DND-41 (cell line): ENCODE data around the gene GNLY.

Experiments used
- ATAC-seq: fragments of 200-7000 bp; cut with Tn5 transposase; 3 replicates; pipeline ENCODE4 v1.9.1; 2021; ENCODE audit warnings: low read depth; ENCODE audit not compliant: insufficient read depth
- DNase-seq: peaks from one replicate; pipeline ENCODE4 v3.0.0-alpha.2; 2020
- H2AFZ ChIP-seq: 2 replicates; pipeline ENCODE4 v1.6.0; 2012; ENCODE audit warnings: low read depth, low read length
- H3K27ac ChIP-seq: 2 replicates; pipeline ENCODE4 v1.5.1; 2012; ENCODE audit warnings: low read length, inconsistent platforms
- H3K27me3 ChIP-seq: fragments of 200-600 bp; sonication (generic); 2 replicates; pipeline ENCODE4 v1.6.0; 2012; ENCODE audit warnings: low read length, mild to moderate bottlenecking, inconsistent platforms; ENCODE audit not compliant: insufficient read depth, poor library complexity
- H3K36me3 ChIP-seq: 2 replicates; pipeline ENCODE4 v1.5.1; 2012; ENCODE audit warnings: low read length, inconsistent platforms; ENCODE audit not compliant: insufficient read depth
- H3K4me1 ChIP-seq: 2 replicates; pipeline ENCODE4 v1.5.1; 2012; ENCODE audit warnings: mild to moderate bottlenecking, low read length; ENCODE audit not compliant: insufficient read depth
- H3K4me2 ChIP-seq: 2 replicates; pipeline ENCODE4 v1.6.0; 2012; ENCODE audit warnings: mild to moderate bottlenecking, moderate library complexity, low read length, inconsistent platforms; ENCODE audit not compliant: insufficient read depth
- H3K4me3 ChIP-seq, 2 experiments: fragments of 200-600 bp in 1 of 2; shearing (Covaris generic) in 1 of 2; 2 replicates each; pipeline ENCODE4 v1.5.1; 2012 to 2016; ENCODE audit warnings: inconsistent platforms in 2 of 2, low read length in 2 of 2, mild to moderate bottlenecking in 2 of 2, low read depth in 1 of 2, moderate library complexity in 1 of 2
- H3K79me2 ChIP-seq: 2 replicates; pipeline ENCODE4 v1.6.0; 2012; ENCODE audit warnings: low read length, inconsistent platforms; ENCODE audit not compliant: insufficient read depth
- H3K9ac ChIP-seq: 2 replicates; pipeline ENCODE4 v1.6.0; 2012; ENCODE audit warnings: low read depth, mild to moderate bottlenecking, inconsistent platforms, low read length, moderate library complexity
- H3K9me3 ChIP-seq: 2 replicates; pipeline ENCODE4 v1.5.1; 2012; ENCODE audit warnings: low read length, moderate library complexity, mild to moderate bottlenecking, inconsistent platforms; ENCODE audit not compliant: insufficient read depth, severe bottlenecking
- H4K20me1 ChIP-seq: 2 replicates; pipeline ENCODE4 v1.6.0; 2012; ENCODE audit warnings: low read length; ENCODE audit not compliant: insufficient read depth
- EZH2 ChIP-seq: IDR thresholded peaks from 3 replicates; pipeline ENCODE4 v1.6.1; 2012; ENCODE audit warnings: borderline replicate concordance, low read depth, mild to moderate bottlenecking, moderate library complexity, low read length, inconsistent platforms; ENCODE audit not compliant: severe bottlenecking
- TF ChIP-seq, protein P1 (sequence below): IDR thresholded peaks from 2 replicates; pipeline ENCODE4 v1.5.1; 2012; ENCODE audit warnings: borderline replicate concordance, low read length, moderate library complexity, mild to moderate bottlenecking; ENCODE audit not compliant: poor library complexity, severe bottlenecking; ENCODE audit errors: extremely low read depth

The GNLY gene

GRCh38 chr2:85741211-85741832 lies 47.2 kb downstream of the GNLY start:
- Histone ChIP-seq H3K4me1 (no peaks in the 10 kb centered on the region), H3K4me2 (no peak overlapping the region), H3K9ac (no peak overlapping the region)

DNA sequence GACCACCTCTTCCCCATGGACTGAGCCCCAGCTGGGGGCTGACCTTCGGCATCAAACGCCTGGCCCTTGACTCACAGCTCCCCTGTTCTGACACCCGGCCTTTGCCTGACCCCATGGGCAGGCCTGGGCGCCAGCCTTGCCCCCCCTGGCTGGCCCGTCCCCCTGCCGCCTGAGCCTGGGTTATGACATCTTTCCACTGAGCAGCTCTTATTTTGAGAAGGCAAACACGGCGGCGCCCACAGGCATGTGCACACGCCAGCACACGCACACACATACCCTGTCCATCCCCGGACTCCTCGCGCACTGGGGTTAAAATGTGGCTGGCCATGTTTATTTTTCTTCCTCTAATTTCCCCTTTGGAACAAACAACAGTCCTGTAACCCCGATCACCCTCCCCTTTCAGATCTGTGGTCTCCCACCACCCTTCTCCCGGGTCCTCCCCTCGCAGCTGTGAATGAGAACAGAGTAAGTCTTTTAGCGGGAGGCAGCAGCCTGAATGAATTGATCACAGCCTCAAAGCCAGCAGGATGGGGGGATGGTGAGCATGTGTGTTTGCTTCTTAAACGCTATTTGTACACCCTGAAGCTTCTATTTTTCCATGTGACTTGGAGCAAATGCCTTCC lies 47.8 kb downstream of the GNLY start:
- DNase-seq, result peak; percentile 28
- Histone ChIP-seq H3K4me3 (no peak overlapping the region), H3K4me2 (no peak overlapping the region)

More at GRCh38 chr2:85741211-85741832, 47.2 kb downstream of the GNLY start:
- Histone ChIP-seq H4K20me1 (no peaks in the 10 kb centered on the region), H2AFZ (no peak overlapping the region), H3K79me2 (no peaks in the 10 kb centered on the region), H3K27ac (no peak overlapping the region), H3K9me3 (no peaks in the 10 kb centered on the region), H3K27me3 (peaks cover 21% of the 10 kb centered on the region), H3K4me3 (no peak overlapping the region), H3K36me3 (no peaks in the 10 kb centered on the region)
- ATAC-seq, result no peak
- no peak for DNase-seq
- TF ChIP-seq, protein P1, sequence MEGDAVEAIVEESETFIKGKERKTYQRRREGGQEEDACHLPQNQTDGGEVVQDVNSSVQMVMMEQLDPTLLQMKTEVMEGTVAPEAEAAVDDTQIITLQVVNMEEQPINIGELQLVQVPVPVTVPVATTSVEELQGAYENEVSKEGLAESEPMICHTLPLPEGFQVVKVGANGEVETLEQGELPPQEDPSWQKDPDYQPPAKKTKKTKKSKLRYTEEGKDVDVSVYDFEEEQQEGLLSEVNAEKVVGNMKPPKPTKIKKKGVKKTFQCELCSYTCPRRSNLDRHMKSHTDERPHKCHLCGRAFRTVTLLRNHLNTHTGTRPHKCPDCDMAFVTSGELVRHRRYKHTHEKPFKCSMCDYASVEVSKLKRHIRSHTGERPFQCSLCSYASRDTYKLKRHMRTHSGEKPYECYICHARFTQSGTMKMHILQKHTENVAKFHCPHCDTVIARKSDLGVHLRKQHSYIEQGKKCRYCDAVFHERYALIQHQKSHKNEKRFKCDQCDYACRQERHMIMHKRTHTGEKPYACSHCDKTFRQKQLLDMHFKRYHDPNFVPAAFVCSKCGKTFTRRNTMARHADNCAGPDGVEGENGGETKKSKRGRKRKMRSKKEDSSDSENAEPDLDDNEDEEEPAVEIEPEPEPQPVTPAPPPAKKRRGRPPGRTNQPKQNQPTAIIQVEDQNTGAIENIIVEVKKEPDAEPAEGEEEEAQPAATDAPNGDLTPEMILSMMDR, result no peak
- no peak for TF ChIP-seq EZH2

GRCh38 chr2:85743304-85743978 lies 49.3 kb downstream of the GNLY start:
- H3K9ac ChIP-seq, result no peak overlapping the region
- no peaks in the 10 kb centered on the region for H3K36me3 ChIP-seq
- H4K20me1 ChIP-seq, result no peaks in the 10 kb centered on the region
- ATAC-seq, result no peak
- no peak overlapping the region for H3K4me2 ChIP-seq
- H3K79me2 ChIP-seq, result no peaks in the 10 kb centered on the region
- DNase-seq, result no peak
- no peaks in the 10 kb centered on the region for H3K4me1 ChIP-seq
- no peak overlapping the region for H3K4me3 ChIP-seq
- no peak overlapping the region for H2AFZ ChIP-seq
- H3K9me3 ChIP-seq, result no peaks in the 10 kb centered on the region
- no peak overlapping the region for H3K27ac ChIP-seq
- TF ChIP-seq EZH2, result no peak
- TF ChIP-seq, protein P1, result no peak
- H3K27me3 ChIP-seq, result peaks cover 9% of the 10 kb centered on the region

More for the DNA sequence above, 47.8 kb downstream of the GNLY start:
- Histone ChIP-seq H3K9ac (no peak overlapping the region), H3K9me3 (no peaks in the 10 kb centered on the region), H3K27ac (no peak overlapping the region), H3K79me2 (no peaks in the 10 kb centered on the region), H2AFZ (no peak overlapping the region), H3K4me1 (no peaks in the 10 kb centered on the region), H3K27me3 (peaks cover 19% of the 10 kb centered on the region), H4K20me1 (no peaks in the 10 kb centered on the region), H3K36me3 (no peaks in the 10 kb centered on the region)
- TF ChIP-seq EZH2, result no peak
- TF ChIP-seq, protein P1, result no peak
- peak; percentile 68 for ATAC-seq
